HG03135 (cell line): ENCODE results near the gene GPRASP2.
"Not testable (repeated sequence)": the region's sequence is repeated elsewhere in the genome, so short reads cannot be mapped to it uniquely, and the experiment has no call there.

Experiments
- ATAC-seq: cut with Tn5 transposase; IDR thresholded peaks from one replicate; pipeline ENCODE4 v1.9.1; 2021; ENCODE audit warnings: mild to moderate bottlenecking, moderate library complexity; ENCODE audit not compliant: unreplicated experiment

Gene GPRASP2

GRCh38 chrX:102712216-102712966 is at the start of gene GPRASP2:
Gene GPRASP2 (plus strand): TSS chrX:102712448. CDS start chrX:102714870, 2,422 bp downstream.
- no peak for ATAC-seq

GRCh38 chrX:102663820-102664219 is 48.4 kb upstream of the GPRASP2 start:
- not testable (repeated sequence) for ATAC-seq

DNA sequence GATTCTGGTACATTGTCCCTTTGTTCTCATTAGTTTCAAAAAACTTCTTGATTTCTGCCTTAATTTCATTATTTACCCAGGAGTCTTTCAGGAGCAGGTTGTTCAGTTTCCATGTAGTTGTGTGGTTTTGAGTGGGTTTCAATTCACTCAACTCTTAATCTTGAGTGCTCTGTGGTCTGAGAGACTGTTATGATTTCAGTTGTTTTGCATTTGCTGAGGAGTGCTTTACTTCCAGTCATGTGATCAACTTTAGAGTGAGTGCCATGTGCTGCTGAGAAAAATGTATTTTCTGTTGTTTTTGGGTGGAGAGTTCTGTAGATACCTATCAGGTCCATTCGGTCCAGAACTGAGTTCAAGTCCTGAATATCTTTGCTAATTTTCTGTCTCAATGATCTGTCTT is 45.2 kb upstream of the GPRASP2 start:
- not testable (repeated sequence) for ATAC-seq

DNA sequence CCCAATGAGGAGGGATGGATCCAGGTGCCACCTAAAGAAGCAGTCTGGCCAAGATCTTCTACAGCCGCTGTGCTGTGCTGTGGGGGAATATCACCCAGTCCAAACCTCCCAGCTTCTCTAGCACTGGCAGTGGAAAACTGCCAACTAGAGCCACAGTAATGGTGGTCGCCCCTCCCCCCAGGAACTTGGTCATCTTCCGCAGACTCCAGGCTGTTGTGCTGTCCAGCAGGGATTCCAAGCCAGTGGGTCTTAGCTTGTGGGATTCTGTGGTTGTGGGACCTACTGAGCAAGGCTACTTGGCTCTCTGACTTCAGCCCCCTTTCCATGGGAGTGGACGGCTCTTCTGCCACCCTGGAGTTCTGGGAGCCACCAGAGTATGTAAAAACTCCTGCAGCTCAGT is 42.7 kb upstream of the GPRASP2 start:
- no peak for ATAC-seq

DNA sequence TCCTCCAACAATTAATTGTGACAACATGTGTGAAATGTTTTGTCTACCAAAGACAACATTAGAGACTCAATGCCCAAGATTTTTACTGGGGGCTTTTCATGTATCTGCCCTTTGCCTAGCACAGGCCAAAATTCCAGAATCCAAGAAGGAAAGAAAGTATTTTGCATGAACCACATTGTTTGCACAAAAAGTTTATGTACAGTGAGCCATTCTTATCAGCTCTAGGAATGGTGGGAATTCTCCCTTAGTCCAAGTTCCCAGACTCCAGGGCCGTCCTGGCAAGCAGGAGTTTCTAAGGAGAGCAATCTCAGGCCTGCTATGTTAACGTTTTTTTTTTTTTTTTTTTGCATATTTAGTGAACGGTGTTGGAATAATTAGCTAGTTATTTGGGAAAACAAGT is 39.4 kb upstream of the GPRASP2 start:
- ATAC-seq: no peak

DNA sequence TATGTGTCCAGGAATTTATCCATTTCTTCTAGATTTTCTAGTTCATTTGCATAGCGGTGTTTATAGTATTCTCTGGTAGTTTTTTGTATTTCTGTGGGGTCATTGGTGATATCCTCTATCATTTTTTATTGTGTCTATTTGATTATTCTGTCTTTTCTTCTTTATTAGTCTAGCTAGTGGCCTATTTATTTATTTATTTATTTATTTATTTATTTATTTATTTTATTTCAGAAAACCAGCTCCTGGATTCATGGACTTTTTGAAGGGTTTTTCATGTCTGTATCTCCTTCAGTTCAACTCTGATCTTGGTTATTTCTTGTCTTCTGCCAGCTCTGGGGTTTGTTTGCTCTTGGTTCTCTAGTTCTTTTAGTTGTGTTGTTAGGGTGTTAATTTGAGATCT is 34.8 kb upstream of the GPRASP2 start:
- ATAC-seq: not testable (repeated sequence)

DNA sequence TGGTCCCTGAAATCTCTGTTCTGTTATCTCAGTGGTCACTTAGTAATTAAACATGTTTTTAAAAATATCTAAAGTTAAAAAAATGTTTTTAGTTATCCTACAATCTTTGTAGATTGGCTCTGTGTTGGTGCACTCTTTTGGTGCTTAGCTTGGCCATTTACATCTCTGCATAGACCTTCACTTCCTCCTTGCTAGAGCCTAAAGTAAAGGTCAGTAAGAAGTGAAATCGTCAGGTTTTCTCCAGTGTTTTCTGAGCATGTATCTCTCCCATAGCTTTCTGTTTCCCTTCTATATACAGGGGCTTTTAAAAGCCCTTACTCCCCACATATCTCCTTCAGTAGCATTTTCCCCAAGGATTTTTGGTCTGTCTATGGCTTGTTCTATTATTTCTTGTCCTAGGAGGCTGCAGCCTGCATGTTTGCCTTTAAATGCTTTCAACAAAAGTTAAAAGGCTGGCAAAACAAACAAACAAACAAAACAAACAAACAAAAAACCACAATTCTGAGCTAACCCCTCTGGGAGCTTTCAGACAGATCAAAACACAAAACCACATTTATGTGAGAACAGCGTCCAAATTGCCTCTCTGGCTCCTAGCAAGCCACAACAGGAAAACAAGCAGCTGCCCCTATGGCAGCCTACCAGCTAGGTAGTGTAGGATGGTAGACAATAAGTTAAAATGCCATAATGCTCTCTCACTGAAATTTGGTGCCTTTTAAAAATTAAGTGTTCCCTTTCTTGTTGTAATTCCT is 27.3 kb upstream of the GPRASP2 start:
- no peak for ATAC-seq

GRCh38 chrX:102694749-102695148 is 17.5 kb upstream of the GPRASP2 start:
- no peak for ATAC-seq

GRCh38 chrX:102696306-102696705 is 15.9 kb upstream of the GPRASP2 start:
- ATAC-seq: no peak

- ATAC-seq: no peak
Measured at GRCh38 chrX:102697494-102697893, 14.8 kb upstream of the GPRASP2 start.

GRCh38 chrX:102708900-102709299 is 3.3 kb upstream of the GPRASP2 start:
- no peak for ATAC-seq

DNA sequence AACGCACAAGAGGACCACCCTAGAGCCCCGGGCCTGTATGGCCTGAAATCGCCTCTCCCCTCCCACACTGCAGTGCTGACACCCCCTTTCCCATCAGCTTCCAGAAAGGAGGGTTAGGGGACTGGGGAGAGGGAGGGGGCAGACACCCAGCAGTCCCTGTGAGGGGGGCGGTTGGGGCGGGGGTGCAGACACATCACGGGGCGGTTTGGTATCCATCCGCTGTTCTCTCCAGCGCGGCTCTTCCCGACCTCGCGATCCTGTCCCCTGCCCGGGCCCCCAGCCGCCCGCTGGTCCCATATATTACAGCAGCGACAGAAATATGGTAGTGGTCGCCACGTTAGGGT is 404 bp upstream of the GPRASP2 start:
- ATAC-seq: no peak

- no peak for ATAC-seq
Measured at GRCh38 chrX:102712981-102713625, 855 bp downstream of the GPRASP2 start.

DNA sequence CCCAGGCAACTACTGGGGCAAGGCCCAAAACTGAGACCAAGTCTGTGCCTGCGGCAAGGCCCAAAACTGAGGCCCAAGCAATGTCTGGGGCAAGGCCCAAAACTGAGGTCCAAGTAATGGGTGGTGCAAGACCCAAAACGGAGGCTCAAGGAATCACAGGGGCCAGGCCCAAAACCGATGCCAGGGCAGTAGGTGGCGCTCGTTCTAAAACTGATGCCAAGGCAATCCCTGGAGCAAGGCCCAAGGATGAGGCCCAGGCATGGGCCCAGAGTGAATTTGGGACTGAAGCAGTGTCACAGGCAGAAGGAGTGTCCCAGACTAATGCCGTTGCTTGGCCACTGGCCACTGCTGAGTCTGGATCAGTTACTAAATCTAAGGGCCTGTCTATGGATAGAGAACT is 2.7 kb downstream of the GPRASP2 start:
- no peak for ATAC-seq

- no peak for ATAC-seq
Measured at GRCh38 chrX:102715967-102716366, 3.7 kb downstream of the GPRASP2 start.

DNA sequence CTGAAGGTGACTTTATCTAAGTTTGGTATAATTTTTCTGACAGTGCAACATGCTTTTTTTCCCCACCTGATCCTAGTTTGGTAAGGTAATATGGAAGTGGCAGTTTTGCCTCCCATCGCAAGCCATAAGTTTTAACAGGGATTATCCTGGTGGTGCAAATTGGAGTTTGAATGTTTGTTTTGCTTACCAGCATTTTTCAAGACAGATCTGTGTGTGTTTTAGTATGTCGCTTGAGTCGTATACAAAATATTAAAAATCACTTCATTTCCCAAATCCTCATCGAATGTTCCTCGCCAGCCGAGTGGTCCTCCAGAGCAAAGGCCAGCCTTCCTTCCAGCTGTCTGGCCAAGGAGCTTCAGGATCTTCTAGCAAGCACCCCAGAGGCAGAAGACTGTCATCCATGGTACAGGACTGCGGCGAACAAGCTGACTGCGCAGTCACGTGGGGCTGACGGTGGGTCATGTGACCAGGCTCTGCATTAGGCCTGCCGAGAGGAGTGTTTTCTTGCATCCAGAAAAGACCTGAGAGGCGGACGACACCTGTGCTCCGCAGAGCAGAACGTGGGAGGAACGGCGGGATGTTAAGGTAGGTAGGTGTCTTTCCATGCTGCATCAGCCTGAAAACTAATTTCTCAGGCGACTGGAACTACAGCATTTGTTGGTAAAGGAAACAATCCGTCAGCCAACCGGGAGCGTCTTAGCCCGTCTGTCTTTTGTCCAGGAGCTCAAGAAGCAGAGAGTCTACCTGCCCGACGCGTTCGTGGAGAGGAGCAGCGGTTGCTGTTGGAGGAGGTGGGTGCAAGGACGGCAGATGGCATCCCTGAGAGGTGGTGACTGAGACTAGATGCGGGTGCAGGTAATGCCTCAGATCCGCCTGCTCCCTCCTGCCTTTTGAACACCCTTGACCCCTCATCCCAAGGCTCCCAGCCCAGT is 8.3 kb downstream of the GPRASP2 start, which contains the start of gene GPRASP3:
TSS of gene GPRASP3 (plus strand) at position 507 of the 932 bp plus-strand sequence. CDS start 28,253 bp downstream, outside the sequence.
- ATAC-seq: no peak

GRCh38 chrX:102721169-102721506 is 8.9 kb downstream of the GPRASP2 start:
- not testable (repeated sequence) for ATAC-seq

DNA sequence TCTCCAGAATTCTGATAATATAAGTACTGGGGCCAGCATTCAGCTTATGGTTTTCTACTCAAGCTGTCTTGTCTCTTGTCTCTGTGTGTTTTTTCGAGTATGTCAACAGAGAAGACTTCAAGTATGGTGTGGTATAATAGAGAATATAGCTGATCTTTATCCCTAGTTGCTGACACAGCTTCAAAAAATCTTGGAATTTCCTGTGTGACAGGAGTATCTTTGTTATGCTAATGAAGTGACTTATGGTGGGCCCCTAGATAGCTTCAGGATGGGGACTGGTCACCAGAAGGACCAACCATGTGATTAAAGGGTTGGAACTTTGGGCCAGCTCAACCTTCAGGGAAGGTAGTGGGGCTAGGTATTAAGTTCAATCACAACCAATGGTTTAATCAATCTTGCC is 11.2 kb downstream of the GPRASP2 start:
- ATAC-seq: no peak

- no peak for ATAC-seq
Measured at GRCh38 chrX:102727761-102728160, 15.5 kb downstream of the GPRASP2 start.

DNA sequence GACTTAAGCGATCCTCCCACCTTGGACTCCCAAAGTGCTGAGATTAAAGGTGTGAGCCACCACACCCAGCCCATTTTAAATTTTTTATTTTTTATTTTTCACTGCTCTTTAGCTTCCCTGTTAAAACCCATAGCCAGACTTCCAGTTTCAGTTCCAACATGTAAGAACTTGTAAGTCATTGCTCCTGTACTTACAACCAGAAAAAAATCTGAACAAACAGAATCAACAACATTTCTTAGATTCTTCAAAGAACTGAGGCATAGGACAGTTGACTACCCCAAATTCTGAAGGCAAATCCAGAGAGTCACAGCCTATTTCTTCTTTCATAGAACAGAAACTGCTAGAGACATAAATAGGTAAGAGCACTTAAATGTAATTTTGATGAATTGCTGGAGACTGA is 16.4 kb downstream of the GPRASP2 start:
- ATAC-seq: no peak

GRCh38 chrX:102739657-102740056 is 27.4 kb downstream of the GPRASP2 start:
- no peak for ATAC-seq
